NCI-H69 (cell line): Measurements from ENCODE around the gene ATP10D.
"Not testable (repeated sequence)": the region's sequence is repeated elsewhere in the genome, so short reads cannot be mapped to it uniquely, and the experiment has no call there.

Source experiments
- DNase-seq: peaks from one replicate; lab custom pipeline; 2025; lab: John Stamatoyannopoulos, UW

Gene ATP10D

DNA sequence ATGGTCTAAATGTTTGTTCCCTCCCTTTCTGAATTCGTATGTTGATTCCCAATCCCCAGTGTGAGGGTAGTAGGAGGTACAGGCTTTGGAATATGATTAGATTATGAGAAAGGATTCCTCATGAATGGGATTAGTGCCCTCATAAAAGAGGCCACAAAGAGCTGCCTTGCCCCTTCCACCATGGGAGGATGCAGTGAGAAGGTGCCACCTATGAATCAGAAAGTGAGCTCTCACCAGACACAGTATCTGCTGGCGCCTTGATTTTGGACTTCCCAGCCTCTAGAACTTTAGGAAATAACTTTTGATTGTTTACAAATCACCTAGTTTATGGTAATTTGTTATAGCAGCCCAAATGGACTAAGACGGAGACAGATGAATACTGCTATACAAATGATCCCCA lies 3.6 kb downstream of the ATP10D start:
- no peak for DNase-seq

DNA sequence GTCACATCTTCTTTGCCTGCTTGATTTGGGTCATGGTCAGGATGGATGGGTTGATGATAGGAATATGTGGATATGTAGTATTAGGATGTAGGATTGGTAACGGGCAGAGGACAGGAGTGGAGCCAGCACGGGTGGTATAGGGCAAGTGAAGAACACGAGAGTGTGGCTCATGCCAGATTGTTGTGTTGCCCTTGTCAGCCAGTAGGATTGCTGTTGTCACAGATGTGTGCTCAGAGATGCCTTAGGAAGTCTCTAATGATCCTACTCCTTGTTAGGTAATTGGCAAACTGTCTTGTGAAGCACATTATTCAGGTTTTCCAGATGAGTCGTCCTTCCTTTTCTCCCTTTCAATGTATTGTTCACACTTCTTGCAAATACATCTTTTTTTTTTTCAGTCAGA lies 5.5 kb downstream of the ATP10D start:
- peak; percentile 19 for DNase-seq

DNA sequence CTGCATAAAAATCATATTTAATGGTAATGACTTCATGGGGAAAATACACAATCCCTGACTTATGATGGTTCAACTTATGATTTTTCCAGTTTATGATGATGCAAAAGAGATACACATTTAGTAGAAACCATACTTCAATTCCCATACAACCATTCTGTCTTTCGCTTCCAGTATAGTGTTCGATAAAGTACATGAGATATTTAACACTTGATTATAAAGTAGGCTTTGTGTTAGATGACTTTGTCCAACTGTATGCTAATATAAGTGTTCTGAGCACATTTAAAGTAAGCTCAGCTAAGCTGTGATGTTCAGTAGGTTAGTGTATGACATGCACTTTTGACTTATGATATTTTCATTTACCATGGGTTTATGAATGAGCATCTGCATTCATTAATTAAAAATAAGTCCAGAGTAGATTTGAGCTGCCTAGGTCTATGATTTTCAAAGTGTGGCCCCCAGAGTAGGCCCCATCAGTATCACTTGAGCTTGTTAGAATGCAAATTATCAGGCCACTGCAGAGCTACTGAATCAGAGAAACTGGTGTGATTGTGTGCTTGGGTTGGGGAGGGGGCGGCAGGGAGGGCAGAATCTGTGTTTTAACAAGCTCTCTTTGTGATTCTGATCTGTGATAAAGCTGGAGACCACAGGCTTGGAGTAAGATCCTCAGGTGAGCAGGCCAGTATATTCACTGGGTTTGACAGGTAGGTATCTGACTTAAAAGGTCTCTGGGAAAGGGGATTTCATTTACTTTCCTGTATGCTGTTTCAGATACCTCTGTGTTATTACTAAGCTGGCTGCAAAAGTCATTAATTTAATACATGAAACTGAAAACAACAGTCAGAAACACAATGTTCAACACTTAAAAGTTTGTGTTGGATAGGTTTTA lies 8.4 kb downstream of the ATP10D start:
- DNase-seq: no peak

GRCh38 chr4:47494124-47494430 lies 9.0 kb downstream of the ATP10D start:
- DNase-seq: no peak

- DNase-seq: no peak
Measured at GRCh38 chr4:47498899-47499298, 13.8 kb downstream of the ATP10D start.

DNA sequence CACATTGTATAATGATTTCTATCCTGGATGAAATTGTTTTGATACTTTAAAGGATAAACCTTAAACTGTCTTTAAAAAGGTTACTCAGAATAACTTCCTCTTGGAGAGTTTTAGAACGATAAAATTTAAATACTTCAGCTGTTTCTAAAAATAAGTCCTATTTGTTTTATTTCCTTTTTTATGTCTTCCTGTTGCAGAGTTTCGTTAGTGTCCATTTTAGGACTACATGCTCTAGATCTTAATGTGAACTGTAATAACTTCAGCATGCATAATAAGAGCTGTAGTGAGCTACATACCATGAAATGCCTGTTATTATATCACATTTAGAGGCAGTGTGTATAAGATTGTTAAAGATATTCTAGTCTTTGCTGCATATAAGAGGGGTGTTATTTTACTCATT lies 14.6 kb downstream of the ATP10D start:
- no peak for DNase-seq

DNA sequence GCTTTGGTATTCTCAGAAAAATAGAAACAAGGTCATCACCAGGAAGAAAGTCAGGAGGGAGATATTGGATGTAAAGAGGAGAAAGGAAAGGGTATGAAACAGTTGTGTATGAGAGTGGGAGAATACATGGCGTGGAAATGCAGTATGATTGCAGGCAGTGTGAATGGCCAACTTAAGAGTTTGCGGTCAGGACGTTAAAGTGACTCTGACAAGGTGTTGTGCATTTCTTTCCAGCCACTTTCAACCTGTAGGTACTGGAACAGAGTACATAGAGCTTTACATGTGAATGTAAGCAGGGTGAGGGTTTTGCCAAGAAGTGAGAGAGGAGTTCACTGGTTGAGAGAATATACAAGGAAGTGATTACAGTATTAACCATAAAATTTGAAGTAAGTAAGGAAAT lies 15.7 kb downstream of the ATP10D start:
- DNase-seq: no peak

GRCh38 chr4:47505147-47505546 lies 20.1 kb downstream of the ATP10D start:
- DNase-seq: no peak

- no peak for DNase-seq
Measured at GRCh38 chr4:47505666-47506065, 20.6 kb downstream of the ATP10D start.

DNA sequence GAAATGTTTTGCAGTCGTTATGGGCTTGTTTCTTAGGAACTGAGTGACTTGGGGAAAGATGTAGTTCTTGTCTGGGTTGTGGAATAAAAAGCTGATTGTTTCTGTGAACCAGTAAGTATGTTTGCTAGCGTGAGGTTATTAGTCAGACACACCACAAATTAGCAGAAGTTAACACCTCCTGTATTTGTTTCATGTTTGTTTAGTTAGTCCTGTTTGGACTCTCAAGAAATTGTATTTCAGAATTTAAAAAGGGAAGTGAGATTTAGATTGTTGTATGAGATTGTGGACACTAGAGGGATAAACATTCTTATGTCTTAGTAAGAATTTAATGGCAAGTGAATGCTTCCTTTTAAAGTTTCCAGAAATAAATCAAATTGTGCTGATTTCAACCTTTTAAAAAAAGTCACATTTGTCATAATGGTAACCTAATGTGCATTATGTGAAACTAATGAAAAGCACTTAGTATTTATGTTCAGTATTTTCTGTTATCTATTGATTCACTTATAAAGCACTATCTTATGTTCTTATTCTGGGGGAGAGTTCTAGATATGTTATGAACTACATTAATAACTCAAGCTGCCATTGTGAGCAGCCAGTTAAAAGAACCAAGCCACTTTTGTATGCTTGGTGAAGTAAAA lies 25.6 kb downstream of the ATP10D start:
- DNase-seq: no peak

DNA sequence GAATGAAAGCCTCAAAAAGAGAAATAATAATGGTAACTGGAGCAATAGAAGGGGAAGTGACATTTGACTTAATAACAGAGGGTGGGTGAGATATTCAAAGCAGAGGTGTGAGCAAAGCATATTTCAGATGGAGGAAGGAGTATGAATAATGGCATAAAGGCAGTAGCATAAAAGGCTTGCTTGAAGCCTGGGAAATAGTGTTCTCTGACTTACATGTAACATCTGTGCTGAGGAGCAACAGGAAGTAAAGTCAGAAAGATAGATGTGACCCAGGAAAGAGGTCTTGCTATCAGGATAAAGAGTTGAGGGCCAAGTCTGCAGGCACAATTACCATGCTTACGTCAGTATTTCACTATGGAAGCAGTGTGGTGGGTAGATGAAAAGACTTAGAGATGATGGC lies 28.4 kb downstream of the ATP10D start:
- DNase-seq: no peak

DNA sequence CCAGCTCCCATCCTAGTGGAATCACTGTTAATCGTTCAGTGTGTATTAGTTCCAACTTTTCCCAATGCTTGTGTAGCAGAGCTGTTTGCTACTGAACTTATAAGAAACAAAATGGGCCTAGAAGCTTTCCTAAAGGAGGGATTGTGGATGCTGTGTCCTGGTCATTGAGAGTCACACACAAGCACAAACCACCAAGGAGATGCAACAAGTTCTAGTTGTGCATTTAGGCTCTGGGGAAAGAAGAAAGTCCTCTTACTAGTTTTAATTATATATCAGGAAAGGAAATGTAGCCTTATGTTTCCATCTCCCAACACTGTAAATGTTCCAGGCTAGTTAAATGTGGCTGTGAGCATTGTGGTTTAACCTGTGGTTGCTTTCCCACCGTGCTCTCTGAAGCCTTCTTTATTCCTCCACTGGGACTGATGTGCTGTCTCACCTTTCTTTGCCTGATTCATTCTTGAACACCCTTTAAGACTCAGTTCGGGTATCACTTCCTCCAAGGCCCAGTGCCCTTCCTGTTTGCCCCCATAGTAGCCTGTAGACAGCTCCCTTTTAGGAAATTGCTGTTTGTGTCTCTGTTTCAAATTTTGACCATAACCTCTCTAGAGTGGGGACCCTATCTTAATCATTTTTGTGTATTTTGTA lies 34.3 kb downstream of the ATP10D start:
- DNase-seq: no peak

DNA sequence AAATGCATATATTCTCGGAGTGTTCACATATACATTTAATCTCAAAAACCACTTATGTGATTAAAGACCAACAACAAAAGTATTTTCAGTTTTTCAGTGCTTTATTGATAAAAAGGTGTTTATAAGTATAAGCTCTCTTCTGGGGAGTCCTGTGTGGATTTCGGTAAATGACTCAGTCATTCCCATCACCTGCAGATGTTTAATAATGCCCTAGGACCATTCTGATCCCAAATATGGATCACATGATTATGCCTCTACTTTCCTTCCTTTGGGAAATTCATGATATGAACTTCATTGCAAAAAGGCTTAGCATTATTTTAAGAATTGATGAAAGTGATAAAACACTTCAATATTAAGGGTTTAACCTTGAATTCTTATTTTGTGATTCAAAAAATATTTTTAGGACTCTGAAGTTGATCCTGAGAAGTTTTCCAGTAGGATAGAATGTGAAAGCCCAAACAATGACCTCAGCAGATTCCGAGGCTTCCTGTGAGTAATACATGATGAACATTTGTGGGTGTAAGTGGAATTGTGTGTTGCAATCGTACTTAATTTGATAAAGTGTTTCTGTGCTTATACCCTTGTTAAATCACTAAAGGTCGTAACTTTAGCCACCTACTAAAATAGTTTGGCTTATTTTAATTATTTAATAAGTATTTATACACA lies 40.2 kb downstream of the ATP10D start:
- DNase-seq: no peak

DNA sequence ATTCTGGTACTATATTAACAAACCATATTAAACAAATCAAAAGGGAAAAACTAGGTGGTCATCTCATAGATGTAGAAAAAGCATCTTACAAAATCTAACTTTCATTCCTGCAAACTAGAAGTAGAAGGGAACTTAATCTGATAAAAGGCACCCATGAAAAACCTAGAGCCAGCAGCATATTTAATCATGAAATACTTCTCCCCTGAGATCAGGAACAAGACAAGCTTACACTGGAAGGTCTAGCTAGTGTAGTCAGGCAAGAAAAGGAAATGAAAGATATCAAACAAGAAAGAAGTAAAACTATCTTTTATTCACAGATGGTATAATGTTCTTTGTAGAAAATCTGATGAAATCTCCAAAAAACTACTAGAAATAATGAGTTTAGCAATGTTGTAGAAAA lies 41.2 kb downstream of the ATP10D start:
- DNase-seq: no peak

GRCh38 chr4:47528646-47529045 lies 43.6 kb downstream of the ATP10D start:
- not testable (repeated sequence) for DNase-seq

DNA sequence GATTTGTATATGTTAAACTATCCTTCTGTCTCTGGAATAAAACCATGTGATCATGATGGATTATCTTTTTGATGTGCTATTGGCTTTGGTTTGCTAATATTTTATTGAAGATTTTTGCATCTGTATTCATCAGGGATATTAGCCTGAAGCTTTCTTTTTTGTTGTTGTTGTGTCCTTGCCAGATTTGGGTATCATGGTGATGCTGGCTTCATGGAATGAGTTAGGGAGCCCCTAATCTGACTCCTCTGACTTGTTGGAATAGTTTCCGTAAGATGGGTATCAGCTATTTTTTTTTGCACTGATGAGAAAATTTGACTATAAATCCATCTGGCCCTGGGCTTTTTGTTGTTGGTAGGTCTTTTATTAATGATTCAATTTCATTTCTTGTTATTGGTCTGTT lies 45.7 kb downstream of the ATP10D start:
- DNase-seq: no peak

- no peak for DNase-seq
Measured at GRCh38 chr4:47531241-47531953, 46.3 kb downstream of the ATP10D start.

DNA sequence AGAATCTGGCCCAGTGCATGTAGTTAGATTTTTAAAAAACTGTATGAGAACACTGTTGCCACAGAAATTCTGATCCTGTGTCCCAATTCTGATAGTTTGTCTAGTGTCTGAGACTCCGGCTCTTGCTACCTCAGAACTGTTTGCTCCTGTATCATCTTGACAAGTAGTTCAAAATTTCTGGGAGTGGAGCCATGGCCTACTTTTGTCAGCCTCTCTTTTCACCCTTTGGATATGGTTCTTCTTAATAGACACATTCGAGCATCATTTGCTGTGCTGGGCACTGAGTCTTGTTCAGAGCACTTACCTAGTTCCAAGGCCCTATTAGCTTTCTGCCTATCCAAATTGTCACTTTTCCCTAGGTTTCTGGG lies 46.9 kb downstream of the ATP10D start:
- no peak for DNase-seq

GRCh38 chr4:47532658-47533057 lies 47.6 kb downstream of the ATP10D start:
- no peak for DNase-seq

- no peak for DNase-seq
Measured at GRCh38 chr4:47533689-47534347, 48.7 kb downstream of the ATP10D start.

DNA sequence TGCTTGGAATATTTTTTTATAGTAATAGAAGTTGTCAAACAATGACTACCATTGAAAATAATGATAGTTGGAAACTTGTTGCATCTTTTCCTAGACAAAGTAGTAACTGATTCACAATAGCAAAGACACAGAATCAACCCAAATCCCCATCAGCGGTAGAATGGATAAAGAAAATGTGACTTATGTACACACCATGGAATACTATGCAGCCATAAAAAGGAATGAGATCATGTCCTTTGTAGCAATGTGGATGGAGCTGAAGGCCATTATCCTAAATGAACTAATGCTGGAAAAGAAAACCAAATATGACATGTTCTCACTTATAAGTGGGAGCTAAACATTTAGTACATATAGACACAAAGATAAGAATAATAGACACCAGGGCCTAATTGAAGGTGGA lies 49.7 kb downstream of the ATP10D start:
- no peak for DNase-seq
